22Rv1 (cell line): ENCODE data around the gene CRB1.

Source experiments
- ZFX ChIP-seq: fragments of 450-650 bp; IDR thresholded peaks from 2 replicates; pipeline ENCODE4 v1.6.1; 2017; ENCODE audit warnings: antibody characterized with exemption, borderline replicate concordance
- TF ChIP-seq, protein P1 (sequence below): fragments of 450-650 bp; IDR thresholded peaks from 2 replicates; pipeline ENCODE4 v1.5.1; 2017; ENCODE audit warnings: mild to moderate bottlenecking

DNA sequence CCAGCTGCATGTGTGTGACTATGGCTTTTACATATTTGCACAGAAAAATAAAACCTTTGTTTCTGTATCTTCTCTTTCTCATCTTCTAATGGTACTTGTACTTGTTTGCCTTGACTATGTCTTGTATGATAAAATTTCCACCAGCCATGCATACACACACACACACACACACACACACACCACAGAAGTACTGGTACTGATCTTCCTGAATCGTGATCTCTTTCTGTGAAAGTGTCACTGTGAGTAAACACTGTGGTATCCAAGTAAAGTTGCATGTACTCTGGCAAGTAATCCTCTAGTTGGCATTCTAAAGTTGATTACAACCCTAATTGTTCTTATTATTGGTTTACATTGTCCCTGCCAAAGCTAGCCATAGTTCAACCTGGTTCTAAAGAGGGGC lies 176.7 kb downstream of the CRB1 start:
- TF ChIP-seq, protein P1, sequence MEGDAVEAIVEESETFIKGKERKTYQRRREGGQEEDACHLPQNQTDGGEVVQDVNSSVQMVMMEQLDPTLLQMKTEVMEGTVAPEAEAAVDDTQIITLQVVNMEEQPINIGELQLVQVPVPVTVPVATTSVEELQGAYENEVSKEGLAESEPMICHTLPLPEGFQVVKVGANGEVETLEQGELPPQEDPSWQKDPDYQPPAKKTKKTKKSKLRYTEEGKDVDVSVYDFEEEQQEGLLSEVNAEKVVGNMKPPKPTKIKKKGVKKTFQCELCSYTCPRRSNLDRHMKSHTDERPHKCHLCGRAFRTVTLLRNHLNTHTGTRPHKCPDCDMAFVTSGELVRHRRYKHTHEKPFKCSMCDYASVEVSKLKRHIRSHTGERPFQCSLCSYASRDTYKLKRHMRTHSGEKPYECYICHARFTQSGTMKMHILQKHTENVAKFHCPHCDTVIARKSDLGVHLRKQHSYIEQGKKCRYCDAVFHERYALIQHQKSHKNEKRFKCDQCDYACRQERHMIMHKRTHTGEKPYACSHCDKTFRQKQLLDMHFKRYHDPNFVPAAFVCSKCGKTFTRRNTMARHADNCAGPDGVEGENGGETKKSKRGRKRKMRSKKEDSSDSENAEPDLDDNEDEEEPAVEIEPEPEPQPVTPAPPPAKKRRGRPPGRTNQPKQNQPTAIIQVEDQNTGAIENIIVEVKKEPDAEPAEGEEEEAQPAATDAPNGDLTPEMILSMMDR: no peak
- TF ChIP-seq ZFX: no peak
